ENCODE results near the gene WDR26.

Gene WDR26

DNA sequence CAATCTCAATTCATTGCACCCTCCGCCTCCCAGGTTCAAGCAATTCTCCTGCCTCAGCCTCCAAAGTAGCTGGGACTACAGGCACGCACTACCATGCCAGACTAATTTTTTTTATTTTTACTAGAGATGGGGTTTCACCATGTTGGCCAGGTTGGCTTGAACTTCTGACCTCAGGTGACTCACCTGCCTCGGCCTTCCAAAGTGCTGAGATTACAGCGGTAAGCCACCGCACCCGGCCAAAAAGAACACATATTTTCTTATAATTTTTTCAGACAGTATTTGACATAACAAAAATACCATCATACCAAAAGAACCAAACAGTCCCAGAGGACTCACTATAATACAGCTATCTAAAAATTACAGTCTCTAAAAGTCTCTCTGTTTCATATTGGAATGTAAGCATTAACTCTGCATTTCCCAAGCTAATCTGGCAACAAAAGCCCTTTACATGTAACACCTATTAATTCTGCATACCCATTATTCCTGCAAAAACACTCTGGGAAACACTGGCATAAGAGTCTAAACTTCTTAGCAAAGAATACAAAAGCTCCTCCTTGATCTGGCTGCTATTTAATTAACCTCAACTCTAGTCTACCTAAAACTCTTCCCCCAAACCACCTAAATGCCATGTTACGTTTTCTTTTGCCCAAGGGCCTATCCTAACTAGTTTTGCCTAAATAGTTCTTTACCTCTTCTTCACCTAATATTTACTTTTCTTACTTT lies 26.9 kb downstream of the WDR26 start:
- H3K36me3 ChIP-seq: peaks cover 70% of the 10 kb centered on the region
- no peaks in the 10 kb centered on the region for H3K9me3 ChIP-seq
- H3K4me1 ChIP-seq: no peaks in the 10 kb centered on the region
- TF ChIP-seq, protein P1, sequence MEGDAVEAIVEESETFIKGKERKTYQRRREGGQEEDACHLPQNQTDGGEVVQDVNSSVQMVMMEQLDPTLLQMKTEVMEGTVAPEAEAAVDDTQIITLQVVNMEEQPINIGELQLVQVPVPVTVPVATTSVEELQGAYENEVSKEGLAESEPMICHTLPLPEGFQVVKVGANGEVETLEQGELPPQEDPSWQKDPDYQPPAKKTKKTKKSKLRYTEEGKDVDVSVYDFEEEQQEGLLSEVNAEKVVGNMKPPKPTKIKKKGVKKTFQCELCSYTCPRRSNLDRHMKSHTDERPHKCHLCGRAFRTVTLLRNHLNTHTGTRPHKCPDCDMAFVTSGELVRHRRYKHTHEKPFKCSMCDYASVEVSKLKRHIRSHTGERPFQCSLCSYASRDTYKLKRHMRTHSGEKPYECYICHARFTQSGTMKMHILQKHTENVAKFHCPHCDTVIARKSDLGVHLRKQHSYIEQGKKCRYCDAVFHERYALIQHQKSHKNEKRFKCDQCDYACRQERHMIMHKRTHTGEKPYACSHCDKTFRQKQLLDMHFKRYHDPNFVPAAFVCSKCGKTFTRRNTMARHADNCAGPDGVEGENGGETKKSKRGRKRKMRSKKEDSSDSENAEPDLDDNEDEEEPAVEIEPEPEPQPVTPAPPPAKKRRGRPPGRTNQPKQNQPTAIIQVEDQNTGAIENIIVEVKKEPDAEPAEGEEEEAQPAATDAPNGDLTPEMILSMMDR (IDR thresholded peaks at IDR 0.05; ENCODE audit: low read depth, low read length): no peak
- no peak overlapping the region for H3K4me3 ChIP-seq (ENCODE audit: low read depth, low read length)
- DNase-seq: no peak
- H3K27me3 ChIP-seq: no peaks in the 10 kb centered on the region

DNA sequence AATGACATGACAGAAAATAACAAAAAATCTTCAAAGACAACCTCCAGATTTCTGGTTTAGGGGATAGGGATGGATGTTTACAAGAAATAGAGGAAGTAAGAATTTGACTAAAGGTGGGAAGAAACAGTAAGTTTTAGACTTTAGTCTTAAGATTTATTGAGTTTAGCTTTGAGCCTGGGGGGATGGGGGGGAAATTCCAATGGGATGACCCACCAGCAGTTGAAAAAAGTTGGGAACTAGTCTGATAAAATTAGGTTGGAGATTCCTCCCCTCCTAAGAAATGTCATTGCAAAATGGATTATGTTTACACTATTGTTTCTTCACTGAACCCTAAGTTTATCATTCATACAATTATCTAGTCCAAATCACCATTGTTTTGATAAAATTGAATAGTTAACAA lies 28.4 kb downstream of the WDR26 start:
- no peak for DNase-seq

DNA sequence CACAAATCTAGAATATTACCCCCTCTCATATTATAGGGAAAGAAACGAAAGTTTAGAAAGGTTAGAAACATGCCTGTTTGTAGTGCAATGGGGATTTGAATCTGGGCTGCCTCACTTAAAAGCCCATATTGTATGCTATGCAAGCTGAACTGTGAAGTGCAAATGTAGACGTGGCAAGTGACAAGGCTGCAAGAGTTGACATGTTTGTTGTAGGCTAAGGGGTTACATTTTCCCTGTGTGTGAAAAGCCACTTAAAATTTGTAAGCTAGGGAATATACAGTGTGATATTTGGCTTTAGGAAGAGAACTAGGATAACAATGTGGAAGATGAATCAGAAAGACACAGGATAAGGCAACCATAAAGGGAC lies 29.0 kb downstream of the WDR26 start:
- Histone ChIP-seq H3K36me3 (peaks cover 73% of the 10 kb centered on the region), H3K4me1 (no peaks in the 10 kb centered on the region), H3K4me3 (ENCODE audit: low read depth, low read length) (no peak overlapping the region), H3K9me3 (no peaks in the 10 kb centered on the region), H3K27me3 (no peaks in the 10 kb centered on the region)
- TF ChIP-seq, protein P1 (IDR thresholded peaks at IDR 0.05; ENCODE audit: low read depth, low read length): no peak
- no peak for DNase-seq

More for the DNA sequence above, 28.4 kb downstream of the WDR26 start:
- TF ChIP-seq, protein P1 (IDR thresholded peaks at IDR 0.05; ENCODE audit: low read depth, low read length): no peak
- Histone ChIP-seq H3K4me3 (ENCODE audit: low read depth, low read length) (no peak overlapping the region), H3K27me3 (no peaks in the 10 kb centered on the region), H3K4me1 (no peaks in the 10 kb centered on the region), H3K36me3 (peaks cover 72% of the 10 kb centered on the region), H3K9me3 (no peaks in the 10 kb centered on the region)

DNA sequence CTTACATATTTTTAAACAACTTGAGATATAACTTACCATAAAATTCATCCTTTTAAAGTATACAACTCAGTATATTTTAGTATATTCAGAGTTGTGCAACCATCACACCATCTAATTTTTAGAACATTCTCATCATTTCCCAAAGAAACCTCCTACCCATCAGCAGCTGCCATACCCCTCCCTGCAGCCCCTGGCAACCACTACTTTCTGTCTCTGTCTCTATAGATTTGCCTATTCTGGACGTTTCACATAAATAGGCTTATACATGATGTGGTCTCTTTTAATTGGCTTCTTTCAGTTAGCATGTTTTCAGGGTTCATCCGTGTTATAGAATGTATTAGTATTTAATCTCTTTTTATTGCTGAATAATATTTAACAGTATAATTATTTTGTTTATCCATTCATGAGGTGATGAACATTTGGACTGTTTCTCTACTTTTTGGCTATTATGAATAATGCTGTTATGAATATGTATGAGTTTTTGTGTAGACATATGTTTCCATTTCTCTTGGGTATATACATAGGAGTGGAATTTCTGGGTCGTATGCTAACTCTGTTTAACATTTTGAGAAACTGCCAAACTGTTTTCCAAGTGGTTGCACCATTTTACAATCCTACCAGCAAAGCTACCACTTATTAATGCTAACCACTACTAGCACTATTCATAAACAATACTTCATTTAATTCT lies 29.5 kb downstream of the WDR26 start:
- H3K36me3 ChIP-seq: peaks cover 73% of the 10 kb centered on the region
- no peak overlapping the region for H3K4me3 ChIP-seq (ENCODE audit: low read depth, low read length)
- no peak for DNase-seq
- H3K9me3 ChIP-seq: no peaks in the 10 kb centered on the region
- TF ChIP-seq, protein P1 (IDR thresholded peaks at IDR 0.05; ENCODE audit: low read depth, low read length): no peak
- no peaks in the 10 kb centered on the region for H3K4me1 ChIP-seq
- H3K27me3 ChIP-seq: no peaks in the 10 kb centered on the region

DNA sequence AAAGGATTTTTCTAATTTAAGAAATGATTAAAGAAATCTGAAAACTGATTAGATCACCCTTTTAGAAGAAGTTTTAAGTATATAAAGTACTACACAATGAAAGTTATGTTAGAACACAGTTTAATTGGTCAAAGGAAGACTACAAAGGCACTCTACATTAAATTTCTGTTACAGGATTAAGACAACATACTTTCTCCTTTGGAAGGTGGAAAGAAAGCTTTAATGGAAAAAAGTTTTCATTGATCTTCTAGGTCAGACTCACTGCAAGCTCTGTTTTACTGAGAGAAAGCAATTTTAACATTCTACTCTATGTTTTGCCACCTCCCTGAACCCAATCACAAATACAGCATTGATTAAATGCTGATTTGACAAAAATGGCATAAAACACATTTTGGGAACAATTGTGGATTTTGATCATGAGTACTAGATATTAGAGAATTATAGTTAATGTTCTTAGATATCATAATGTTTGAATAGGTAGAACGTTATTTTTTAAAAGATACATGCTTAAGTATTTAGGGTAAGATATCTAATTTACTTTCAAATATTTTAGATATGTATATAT lies 32.0 kb downstream of the WDR26 start:
- DNase-seq: no peak
- TF ChIP-seq, protein P1 (IDR thresholded peaks at IDR 0.05; ENCODE audit: low read depth, low read length): no peak
- H3K4me3 ChIP-seq (ENCODE audit: low read depth, low read length): no peak overlapping the region
- no peaks in the 10 kb centered on the region for H3K4me1 ChIP-seq
- H3K9me3 ChIP-seq: no peaks in the 10 kb centered on the region
- H3K36me3 ChIP-seq: peaks cover 76% of the 10 kb centered on the region
- H3K27me3 ChIP-seq: no peaks in the 10 kb centered on the region

DNA sequence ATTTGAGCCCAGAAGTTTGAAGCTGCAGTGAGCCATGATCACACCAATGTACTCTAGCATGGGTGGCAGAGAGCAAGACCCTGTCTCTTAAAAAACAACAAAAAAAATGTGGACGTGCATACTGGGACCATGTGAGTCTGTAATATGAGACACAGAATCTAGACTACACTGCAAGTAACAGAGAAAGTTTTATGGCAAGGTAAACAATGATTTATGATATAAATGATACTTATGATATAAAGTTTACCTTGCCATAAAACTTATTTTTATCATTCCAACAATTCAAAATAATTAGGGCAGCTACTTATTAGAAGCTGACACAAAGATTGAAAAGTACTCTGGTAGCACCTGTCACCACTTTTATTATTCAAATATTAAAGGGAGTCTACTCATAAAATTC lies 34.7 kb downstream of the WDR26 start:
- H3K4me1 ChIP-seq: 0 out of 2 replicates have a peak, but pooled peaks cover 5% of the 10 kb centered on the region
- TF ChIP-seq, protein P1 (IDR thresholded peaks at IDR 0.05; ENCODE audit: low read depth, low read length): no peak
- no peaks in the 10 kb centered on the region for H3K9me3 ChIP-seq
- DNase-seq: no peak
- no peaks in the 10 kb centered on the region for H3K27me3 ChIP-seq
- no peak overlapping the region for H3K4me3 ChIP-seq (ENCODE audit: low read depth, low read length)
- peaks cover 77% of the 10 kb centered on the region for H3K36me3 ChIP-seq
